Suprapubic skin (tissue), 3 donors: Measurements from ENCODE around the gene RIC8A.

Experiments
- CTCF ChIP-seq, 2 donors: fragments of 200-600 bp in 1 of 2; fragments of 450-650 bp in 1 of 2; sonication (generic) in 1 of 2; IDR thresholded peaks; one replicate each; pipeline ENCODE4 v1.5.1; 2016 to 2019; ENCODE audit warnings: antibody characterized with exemption in 2 of 2, mild to moderate bottlenecking in 1 of 2, moderate library complexity in 1 of 2
- EP300 ChIP-seq: sonication (generic); formaldehyde crosslinking; IDR thresholded peaks from one replicate; pipeline ENCODE4 v1.6.1; 2017; ENCODE audit warnings: antibody characterized with exemption
- POLR2A ChIP-seq, 2 donors: fragments of 450-650 bp; IDR thresholded peaks; one replicate each; pipeline ENCODE4 v1.6.1; 2017; ENCODE audit warnings: antibody characterized with exemption in 2 of 2, mild to moderate bottlenecking in 2 of 2, moderate library complexity in 2 of 2

- TF ChIP-seq EP300 (no peak), POLR2A (IDR thresholded peaks at IDR 0.05) (peak in 1 of 2 donors; percentile 9), CTCF (IDR thresholded peaks at IDR 0.05) (no peak)
These were observed 314 bp downstream of the RIC8A start for GRCh38 chr11:207863-208180.
